NB4 (cell line): Measurements from ENCODE around the gene IGSF9B.
A peak's percentile ranks its signal among the peaks of the same experiment; 100 is the strongest.

Experiments used
- DNase-seq: peaks from one replicate; pipeline ENCODE4 v3.0.0; 2010; ENCODE audit warnings: low read depth
- H3K4me3 ChIP-seq: one replicate; pipeline ENCODE4 v1.5.1; 2011; ENCODE audit warnings: mild to moderate bottlenecking, low read depth, low read length, moderate library complexity
- MYC ChIP-seq: IDR thresholded peaks from 2 replicates; pipeline ENCODE4 v1.6.1; 2011; ENCODE audit warnings: low read depth, low read length
- POLR2A ChIP-seq: IDR thresholded peaks from 2 replicates; pipeline ENCODE4 v1.6.1; 2011; ENCODE audit warnings: mild to moderate bottlenecking; ENCODE audit not compliant: insufficient read length; ENCODE audit errors: extremely low read depth
- TF ChIP-seq, protein P1 (sequence below): IDR thresholded peaks from one replicate; pipeline ENCODE4 v1.5.1; 2012; ENCODE audit warnings: low read depth, low read length
- TF ChIP-seq, protein P2 (sequence below): IDR thresholded peaks from 2 replicates; pipeline ENCODE4 v1.6.1; 2011; ENCODE audit warnings: low read depth, low read length

Gene IGSF9B

DNA sequence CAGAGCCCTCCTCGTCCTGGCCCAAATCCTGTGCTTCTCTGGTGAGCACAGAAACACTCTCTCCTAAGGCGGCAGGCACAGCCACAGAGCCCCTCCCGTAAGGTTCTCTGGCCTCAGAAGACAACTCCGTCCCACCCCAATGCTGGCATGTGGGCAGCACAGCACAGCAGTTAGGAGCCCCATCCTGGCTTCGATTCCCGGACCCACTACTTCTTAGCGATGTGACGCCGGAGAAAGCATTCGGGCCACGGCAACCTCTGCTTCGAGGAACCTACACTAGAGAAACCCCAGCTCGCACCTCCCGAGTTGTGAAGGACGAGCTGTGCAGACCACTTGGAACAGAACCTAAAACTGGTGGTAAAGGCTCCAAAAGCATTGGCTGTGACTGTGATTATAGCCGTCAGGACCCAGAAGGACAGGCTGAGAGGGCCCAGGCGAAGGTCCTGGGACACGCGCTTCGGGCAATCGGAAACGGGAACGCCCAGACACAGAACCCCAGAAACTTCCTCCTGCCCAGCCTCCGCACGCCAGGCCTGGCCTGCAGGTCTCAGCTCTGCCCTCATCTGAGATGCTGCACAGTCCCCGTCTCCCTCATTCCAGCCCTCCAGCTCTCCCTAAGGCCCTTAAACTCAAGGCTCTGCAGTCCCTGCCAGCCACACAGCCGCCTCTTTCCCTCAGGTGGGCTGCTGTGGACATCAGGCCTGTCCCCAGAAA lies 26.6 kb downstream of the IGSF9B start:
- DNase-seq, result no peak
- H3K4me3 ChIP-seq, result no peak overlapping the region
- TF ChIP-seq MYC (no peak), POLR2A (no peak)
- TF ChIP-seq, protein P1, sequence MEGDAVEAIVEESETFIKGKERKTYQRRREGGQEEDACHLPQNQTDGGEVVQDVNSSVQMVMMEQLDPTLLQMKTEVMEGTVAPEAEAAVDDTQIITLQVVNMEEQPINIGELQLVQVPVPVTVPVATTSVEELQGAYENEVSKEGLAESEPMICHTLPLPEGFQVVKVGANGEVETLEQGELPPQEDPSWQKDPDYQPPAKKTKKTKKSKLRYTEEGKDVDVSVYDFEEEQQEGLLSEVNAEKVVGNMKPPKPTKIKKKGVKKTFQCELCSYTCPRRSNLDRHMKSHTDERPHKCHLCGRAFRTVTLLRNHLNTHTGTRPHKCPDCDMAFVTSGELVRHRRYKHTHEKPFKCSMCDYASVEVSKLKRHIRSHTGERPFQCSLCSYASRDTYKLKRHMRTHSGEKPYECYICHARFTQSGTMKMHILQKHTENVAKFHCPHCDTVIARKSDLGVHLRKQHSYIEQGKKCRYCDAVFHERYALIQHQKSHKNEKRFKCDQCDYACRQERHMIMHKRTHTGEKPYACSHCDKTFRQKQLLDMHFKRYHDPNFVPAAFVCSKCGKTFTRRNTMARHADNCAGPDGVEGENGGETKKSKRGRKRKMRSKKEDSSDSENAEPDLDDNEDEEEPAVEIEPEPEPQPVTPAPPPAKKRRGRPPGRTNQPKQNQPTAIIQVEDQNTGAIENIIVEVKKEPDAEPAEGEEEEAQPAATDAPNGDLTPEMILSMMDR, result no peak

DNA sequence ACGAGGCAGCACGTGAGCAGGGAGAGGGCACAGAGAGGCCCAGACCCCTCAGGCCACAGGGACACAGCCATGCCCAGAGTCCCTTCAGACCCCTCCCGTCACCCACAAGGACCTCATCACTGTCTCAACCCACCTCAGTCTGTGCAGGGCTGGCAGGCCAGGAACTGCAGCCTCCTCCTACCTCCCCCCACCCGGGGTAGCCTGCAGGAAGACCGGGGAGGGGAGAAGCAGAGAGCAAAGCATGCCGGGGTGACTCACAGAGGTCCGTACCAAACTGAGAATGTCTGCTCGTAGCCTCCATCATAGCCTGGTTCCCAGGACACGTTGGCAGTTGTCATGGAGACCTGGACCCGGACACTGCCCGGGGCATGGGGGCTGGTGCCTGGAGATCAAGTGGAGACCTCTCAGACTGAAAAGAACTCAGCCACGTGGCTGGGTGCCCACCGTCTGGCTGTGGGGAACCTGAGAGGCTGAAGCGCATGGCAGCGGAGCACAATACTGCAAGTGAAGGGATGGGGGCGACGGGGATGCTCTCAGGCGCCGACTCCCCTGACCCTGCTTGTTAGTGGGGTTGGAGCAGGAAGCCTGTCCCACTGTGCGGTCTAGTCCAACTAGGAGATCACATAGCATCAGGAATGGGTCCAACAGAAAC lies 27.2 kb downstream of the IGSF9B start:
- TF ChIP-seq MYC (no peak), POLR2A (no peak)
- TF ChIP-seq, protein P1, result no peak
- TF ChIP-seq, protein P2, sequence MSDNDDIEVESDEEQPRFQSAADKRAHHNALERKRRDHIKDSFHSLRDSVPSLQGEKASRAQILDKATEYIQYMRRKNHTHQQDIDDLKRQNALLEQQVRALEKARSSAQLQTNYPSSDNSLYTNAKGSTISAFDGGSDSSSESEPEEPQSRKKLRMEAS, result no peak

DNA sequence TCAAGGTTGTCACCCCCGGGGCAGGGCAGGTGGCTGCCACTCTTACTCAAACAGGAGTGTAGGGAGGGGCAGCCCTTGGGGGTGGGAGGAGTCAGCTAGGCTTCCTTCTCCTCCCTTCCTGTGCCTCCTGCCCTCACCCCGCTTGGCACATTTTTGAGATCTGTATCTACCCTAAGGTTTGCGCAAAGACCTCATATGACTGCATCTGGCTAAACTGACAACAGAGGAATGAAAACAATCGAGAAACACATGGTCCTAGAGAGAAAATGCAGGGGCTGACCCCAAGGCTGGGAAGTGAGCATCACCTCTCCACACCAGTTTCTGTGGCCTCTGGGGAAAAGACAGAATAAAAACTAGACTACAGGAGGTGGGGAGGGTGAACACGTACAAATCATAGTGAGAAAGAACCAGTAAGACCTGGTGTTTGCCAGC lies 28.1 kb downstream of the IGSF9B start:
- TF ChIP-seq, protein P1, result no peak
- TF ChIP-seq POLR2A (no peak), MYC (peak; percentile 87)
- TF ChIP-seq, protein P2, result peak; percentile 89
- no peak overlapping the region for H3K4me3 ChIP-seq
- peak; percentile 88 for DNase-seq

More for the DNA sequence above, 27.2 kb downstream of the IGSF9B start:
- no peak overlapping the region for H3K4me3 ChIP-seq
- DNase-seq, result peak; percentile 25

DNA sequence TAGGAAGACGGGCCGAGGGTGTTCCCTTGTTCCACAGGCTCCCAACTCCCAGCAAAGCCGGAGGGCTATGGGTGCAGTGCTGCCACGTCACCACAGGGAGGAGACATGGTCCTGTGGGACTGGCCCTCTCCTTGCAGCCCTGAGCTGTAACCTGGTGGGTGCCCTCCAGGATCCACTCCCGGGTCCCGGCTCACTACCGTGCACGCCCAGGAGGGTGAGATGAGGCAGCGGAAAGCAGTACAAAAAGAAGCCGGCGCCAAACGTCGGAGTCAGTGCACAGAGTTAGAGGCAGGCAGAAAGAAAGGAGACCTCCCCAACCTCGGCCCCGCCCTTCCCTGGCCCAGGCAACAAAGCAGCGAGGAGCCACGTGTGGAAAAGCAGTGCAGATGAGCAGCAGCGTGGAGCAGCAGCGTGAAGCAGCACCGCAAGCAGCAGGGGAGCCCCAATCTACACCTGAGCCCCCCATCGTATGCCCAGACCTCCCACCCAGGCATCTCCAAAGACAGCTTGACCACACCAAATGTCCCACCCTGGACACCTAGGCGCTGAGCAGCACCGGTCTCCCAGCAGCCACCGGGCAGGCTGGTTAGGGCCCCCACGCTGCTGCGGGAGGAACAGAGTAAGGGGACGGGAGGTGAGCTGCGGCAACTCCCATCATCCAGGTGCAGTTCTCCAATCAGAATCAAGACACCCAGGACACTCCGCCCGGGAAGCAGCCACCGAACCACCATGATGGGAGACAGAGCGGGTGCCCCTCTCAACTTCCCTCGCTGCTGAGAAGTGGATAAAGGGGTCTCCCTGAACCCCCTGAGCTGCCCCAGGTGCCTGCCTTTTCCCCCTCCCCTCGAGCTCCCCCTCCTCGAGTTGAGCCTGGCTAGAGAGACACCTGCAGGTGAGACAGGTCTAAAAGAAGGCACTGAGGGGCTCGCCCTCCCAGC lies 28.8 kb downstream of the IGSF9B start:
- no peak overlapping the region for H3K4me3 ChIP-seq
- TF ChIP-seq, protein P1, result peak; percentile 92
- no peak for TF ChIP-seq MYC
- TF ChIP-seq, protein P2, result no peak; the same call in 1 of the 2 replicates
- TF ChIP-seq POLR2A, result no peak
- DNase-seq, result peak; percentile 80

DNA sequence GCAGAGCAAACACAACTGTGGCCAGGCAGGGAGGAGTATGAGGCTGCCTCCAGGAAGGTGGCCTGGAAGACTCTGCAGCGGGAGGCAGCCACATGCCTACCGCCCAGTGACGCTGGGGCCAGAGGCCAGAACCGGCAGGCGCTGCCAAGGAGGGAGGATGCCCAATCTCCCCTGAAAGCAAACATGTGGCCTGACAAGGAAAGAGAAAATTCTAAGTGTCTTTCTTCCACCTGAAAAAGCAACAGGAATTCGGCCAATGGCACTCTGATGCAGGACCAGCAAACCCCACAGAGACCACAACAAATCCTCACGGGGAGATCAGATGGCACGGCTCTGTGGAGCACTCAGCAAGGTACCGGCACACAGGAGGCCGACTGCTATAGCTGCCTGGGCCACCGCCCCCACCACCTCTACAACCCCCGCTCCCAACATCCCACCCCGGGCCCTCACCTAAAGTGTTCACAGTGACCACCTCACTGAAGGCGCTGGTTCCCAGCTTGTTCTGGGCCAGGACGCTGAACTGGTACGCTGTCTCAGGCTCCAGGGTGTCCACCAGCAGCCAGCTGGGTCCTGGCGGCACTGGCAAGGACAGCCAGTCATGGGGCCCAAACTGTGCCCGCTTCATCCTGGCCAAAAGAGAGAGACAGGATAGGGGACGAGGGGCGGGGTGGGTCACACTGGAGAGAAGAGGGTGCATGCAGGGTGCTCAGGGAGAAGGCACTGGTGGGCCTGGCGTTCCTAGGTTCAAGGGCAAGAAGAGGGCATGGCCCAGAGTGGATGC lies 30.1 kb downstream of the IGSF9B start:
- no peak for DNase-seq
- TF ChIP-seq POLR2A, result no peak
- TF ChIP-seq MYC, result no peak
- TF ChIP-seq, protein P1, result no peak
- TF ChIP-seq, protein P2, result no peak

More for the DNA sequence above, 30.1 kb downstream of the IGSF9B start:
- no peak overlapping the region for H3K4me3 ChIP-seq
